ENCODE data around the gene PRKCH. TPM values are rescaled to one million over a fixed set of nuclear protein-coding genes. Genes with fewer than 3 reads are reported as not detected.

Gene PRKCH
- total and polyA plus RNA-seq, 10 of the 15 experiments (the other 5 are each of a cell fraction or from before 2014, with no cell fraction given): 10.7 to 140 (median 33.2) TPM

DNA sequence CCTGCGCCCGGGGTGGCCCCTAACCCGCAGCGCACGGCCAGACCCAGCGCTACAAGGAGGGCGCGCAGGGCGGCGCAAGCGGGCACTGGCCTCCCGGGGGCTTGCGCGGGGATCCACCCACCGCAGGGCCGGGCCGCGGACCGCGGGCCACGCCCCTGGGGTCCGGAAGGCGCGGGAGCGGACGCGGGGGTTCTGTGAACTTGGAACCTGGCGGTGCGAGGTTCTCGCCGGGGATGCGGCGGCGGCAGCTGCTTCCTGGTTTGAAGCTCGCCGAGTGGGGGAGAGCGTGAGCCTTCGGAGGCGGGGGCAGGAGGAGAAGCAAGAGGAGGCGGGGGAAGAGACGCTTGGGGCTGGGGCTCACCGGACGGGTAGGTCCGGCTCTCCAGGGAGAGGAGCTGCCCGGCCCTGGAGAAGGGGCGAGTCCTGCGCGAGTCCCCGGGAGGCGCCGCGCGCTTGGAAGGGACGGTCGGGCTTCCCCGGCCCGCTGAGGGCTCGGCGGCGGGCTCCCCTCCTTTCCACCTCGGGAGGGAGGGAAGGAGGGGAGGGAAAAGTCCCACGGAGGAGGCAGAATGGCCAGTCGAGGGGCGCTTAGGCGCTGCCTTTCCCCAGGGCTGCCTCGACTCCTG lies at the start of gene PRKCH (continued):
- TF ChIP-seq SMC3 (IDR thresholded peaks at IDR 0.05; ENCODE audit: borderline replicate concordance, low read length): no peak; the same call in none of the 2 replicates
- TF ChIP-seq, protein P1, sequence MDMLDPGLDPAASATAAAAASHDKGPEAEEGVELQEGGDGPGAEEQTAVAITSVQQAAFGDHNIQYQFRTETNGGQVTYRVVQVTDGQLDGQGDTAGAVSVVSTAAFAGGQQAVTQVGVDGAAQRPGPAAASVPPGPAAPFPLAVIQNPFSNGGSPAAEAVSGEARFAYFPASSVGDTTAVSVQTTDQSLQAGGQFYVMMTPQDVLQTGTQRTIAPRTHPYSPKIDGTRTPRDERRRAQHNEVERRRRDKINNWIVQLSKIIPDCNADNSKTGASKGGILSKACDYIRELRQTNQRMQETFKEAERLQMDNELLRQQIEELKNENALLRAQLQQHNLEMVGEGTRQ (IDR thresholded peaks at IDR 0.05; ENCODE audit: borderline replicate concordance, low read depth, low read length): no peak
- TF ChIP-seq PML (IDR thresholded peaks at IDR 0.05; ENCODE audit: low read length): no peak
- TF ChIP-seq SIN3A (IDR thresholded peaks at IDR 0.05; ENCODE audit: low read depth, low read length): no peak
- TF ChIP-seq EED (IDR thresholded peaks at IDR 0.05; ENCODE audit: low read depth): 0 out of 2 replicates have a peak, but pooled peaks have one; percentile 14
- peak; percentile 41 for TF ChIP-seq RAD21 (IDR thresholded peaks at IDR 0.05; ENCODE audit: insufficient read depth, low read depth, low read length)
- peak; percentile 97 for TF ChIP-seq GATAD2B (conservative IDR thresholded peaks at IDR 0.05; ENCODE audit: low read depth)
- TF ChIP-seq TCF7 (IDR thresholded peaks at IDR 0.05; ENCODE audit: borderline replicate concordance): no peak
- TF ChIP-seq ZSCAN29 (IDR thresholded peaks at IDR 0.05): 0 out of 2 replicates have a peak, but pooled peaks have one; percentile 22
- TF ChIP-seq HCFC1 (IDR thresholded peaks at IDR 0.05; ENCODE audit: low read length): 0 out of 2 replicates have a peak, but pooled peaks have one; percentile 14
- peak; percentile 84 for TF ChIP-seq POLR2A (IDR thresholded peaks at IDR 0.05; ENCODE audit: low read depth, low read length)
- peak; percentile 77 for TF ChIP-seq CHD2 (IDR thresholded peaks at IDR 0.05; ENCODE audit: borderline replicate concordance, low read depth, low read length)
- TF ChIP-seq SREBF2 (IDR thresholded peaks at IDR 0.05; ENCODE audit: low read length): no peak
- no peak for TF ChIP-seq HDGF (IDR thresholded peaks at IDR 0.05)
- peak; percentile 59 for TF ChIP-seq POLR2AphosphoS5 (IDR thresholded peaks at IDR 0.05; ENCODE audit: low read length)
- TF ChIP-seq MXI1 (IDR thresholded peaks at IDR 0.05; ENCODE audit: low read depth, low read length): 0 out of 2 replicates have a peak, but pooled peaks have one; percentile 21
- TF ChIP-seq, protein P2, sequence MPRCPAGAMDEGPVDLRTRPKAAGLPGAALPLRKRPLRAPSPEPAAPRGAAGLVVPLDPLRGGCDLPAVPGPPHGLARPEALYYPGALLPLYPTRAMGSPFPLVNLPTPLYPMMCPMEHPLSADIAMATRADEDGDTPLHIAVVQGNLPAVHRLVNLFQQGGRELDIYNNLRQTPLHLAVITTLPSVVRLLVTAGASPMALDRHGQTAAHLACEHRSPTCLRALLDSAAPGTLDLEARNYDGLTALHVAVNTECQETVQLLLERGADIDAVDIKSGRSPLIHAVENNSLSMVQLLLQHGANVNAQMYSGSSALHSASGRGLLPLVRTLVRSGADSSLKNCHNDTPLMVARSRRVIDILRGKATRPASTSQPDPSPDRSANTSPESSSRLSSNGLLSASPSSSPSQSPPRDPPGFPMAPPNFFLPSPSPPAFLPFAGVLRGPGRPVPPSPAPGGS (IDR thresholded peaks at IDR 0.05; ENCODE audit: borderline replicate concordance, insufficient read depth, low read depth, low read length, poor library complexity, severe bottlenecking): no peak
- TF ChIP-seq, protein P3, sequence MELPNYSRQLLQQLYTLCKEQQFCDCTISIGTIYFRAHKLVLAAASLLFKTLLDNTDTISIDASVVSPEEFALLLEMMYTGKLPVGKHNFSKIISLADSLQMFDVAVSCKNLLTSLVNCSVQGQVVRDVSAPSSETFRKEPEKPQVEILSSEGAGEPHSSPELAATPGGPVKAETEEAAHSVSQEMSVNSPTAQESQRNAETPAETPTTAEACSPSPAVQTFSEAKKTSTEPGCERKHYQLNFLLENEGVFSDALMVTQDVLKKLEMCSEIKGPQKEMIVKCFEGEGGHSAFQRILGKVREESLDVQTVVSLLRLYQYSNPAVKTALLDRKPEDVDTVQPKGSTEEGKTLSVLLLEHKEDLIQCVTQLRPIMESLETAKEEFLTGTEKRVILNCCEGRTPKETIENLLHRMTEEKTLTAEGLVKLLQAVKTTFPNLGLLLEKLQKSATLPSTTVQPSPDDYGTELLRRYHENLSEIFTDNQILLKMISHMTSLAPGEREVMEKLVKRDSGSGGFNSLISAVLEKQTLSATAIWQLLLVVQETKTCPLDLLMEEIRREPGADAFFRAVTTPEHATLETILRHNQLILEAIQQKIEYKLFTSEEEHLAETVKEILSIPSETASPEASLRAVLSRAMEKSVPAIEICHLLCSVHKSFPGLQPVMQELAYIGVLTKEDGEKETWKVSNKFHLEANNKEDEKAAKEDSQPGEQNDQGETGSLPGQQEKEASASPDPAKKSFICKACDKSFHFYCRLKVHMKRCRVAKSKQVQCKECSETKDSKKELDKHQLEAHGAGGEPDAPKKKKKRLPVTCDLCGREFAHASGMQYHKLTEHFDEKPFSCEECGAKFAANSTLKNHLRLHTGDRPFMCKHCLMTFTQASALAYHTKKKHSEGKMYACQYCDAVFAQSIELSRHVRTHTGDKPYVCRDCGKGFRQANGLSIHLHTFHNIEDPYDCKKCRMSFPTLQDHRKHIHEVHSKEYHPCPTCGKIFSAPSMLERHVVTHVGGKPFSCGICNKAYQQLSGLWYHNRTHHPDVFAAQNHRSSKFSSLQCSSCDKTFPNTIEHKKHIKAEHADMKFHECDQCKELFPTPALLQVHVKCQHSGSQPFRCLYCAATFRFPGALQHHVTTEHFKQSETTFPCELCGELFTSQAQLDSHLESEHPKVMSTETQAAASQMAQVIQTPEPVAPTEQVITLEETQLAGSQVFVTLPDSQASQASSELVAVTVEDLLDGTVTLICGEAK (IDR thresholded peaks at IDR 0.05; ENCODE audit: borderline replicate concordance): no peak
- TF ChIP-seq ZZZ3 (IDR thresholded peaks at IDR 0.05; ENCODE audit: control insufficient read depth, insufficient read length, low read depth): no peak
- peak; percentile 86 for TF ChIP-seq IKZF1 (conservative IDR thresholded peaks at IDR 0.05)
- TF ChIP-seq, protein P4, sequence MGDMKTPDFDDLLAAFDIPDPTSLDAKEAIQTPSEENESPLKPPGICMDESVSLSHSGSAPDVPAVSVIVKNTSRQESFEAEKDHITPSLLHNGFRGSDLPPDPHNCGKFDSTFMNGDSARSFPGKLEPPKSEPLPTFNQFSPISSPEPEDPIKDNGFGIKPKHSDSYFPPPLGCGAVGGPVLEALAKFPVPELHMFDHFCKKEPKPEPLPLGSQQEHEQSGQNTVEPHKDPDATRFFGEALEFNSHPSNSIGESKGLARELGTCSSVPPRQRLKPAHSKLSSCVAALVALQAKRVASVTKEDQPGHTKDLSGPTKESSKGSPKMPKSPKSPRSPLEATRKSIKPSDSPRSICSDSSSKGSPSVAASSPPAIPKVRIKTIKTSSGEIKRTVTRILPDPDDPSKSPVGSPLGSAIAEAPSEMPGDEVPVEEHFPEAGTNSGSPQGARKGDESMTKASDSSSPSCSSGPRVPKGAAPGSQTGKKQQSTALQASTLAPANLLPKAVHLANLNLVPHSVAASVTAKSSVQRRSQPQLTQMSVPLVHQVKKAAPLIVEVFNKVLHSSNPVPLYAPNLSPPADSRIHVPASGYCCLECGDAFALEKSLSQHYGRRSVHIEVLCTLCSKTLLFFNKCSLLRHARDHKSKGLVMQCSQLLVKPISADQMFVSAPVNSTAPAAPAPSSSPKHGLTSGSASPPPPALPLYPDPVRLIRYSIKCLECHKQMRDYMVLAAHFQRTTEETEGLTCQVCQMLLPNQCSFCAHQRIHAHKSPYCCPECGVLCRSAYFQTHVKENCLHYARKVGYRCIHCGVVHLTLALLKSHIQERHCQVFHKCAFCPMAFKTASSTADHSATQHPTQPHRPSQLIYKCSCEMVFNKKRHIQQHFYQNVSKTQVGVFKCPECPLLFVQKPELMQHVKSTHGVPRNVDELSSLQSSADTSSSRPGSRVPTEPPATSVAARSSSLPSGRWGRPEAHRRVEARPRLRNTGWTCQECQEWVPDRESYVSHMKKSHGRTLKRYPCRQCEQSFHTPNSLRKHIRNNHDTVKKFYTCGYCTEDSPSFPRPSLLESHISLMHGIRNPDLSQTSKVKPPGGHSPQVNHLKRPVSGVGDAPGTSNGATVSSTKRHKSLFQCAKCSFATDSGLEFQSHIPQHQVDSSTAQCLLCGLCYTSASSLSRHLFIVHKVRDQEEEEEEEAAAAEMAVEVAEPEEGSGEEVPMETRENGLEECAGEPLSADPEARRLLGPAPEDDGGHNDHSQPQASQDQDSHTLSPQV (IDR thresholded peaks at IDR 0.05): peak; percentile 44; the same call in 1 of the 2 replicates

Data from GM12878 (cell line).